ENCODE results near the gene KRT9. TPM values are rescaled to one million over a fixed set of nuclear protein-coding genes. Genes with fewer than 3 reads are reported as not detected.

Gene KRT9
- total RNA-seq, 2 experiments from 2014 or later: not detected

GRCh38 chr17:41532947-41533570 is 38.8 kb downstream of the KRT9 start:
- H3K36me3 Mint-ChIP-seq: no peaks in the 10 kb centered on the region
- no peak for ATAC-seq
- H3K9me3 Mint-ChIP-seq (ENCODE audit: low read depth): no peaks in the 10 kb centered on the region
- H3K27me3 Mint-ChIP-seq: peaks cover 57% of the 10 kb centered on the region
- no peak for DNase-seq
- CTCF ChIA-PET: interaction anchor here (4.0 kb wide), 1 partner anchor 16 kb away, joined by 23 read pairs; no protein-coding TSS in a partner anchor
- no peak overlapping the region for H3K27ac Mint-ChIP-seq
- no peaks in the 10 kb centered on the region for H3K4me1 Mint-ChIP-seq
- H3K4me3 Mint-ChIP-seq: no peak overlapping the region

DNA sequence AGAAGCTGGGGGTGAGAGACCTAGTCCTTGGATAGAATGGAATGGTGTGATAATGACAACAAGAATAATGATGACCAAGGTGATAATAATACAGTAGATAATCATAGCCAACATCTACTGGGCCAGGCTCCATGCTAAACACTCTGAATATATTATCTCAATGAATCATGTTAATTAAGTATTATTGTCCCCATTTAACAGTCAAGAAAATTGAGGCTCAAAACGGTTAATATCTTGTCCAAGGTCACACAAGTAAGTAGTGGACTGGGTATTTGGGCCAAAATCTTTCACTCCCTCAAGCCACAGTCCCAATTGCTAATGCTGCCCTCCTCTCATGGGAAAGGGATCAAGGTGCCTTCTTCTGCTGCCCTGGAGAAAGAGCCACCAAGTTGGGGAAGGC is 39.9 kb downstream of the KRT9 start:
- H3K4me3 Mint-ChIP-seq: no peak overlapping the region
- H3K36me3 Mint-ChIP-seq: no peaks in the 10 kb centered on the region
- H3K27ac Mint-ChIP-seq: no peak overlapping the region
- H3K27me3 Mint-ChIP-seq: peaks cover 67% of the 10 kb centered on the region
- H3K9me3 Mint-ChIP-seq (ENCODE audit: low read depth): no peaks in the 10 kb centered on the region
- ATAC-seq (no peak), DNase-seq (no peak)
- H3K4me1 Mint-ChIP-seq: no peaks in the 10 kb centered on the region
- CTCF ChIA-PET: interaction anchor here (4.0 kb wide), 1 partner anchor 17 kb away, joined by 23 read pairs; no protein-coding TSS in a partner anchor

DNA sequence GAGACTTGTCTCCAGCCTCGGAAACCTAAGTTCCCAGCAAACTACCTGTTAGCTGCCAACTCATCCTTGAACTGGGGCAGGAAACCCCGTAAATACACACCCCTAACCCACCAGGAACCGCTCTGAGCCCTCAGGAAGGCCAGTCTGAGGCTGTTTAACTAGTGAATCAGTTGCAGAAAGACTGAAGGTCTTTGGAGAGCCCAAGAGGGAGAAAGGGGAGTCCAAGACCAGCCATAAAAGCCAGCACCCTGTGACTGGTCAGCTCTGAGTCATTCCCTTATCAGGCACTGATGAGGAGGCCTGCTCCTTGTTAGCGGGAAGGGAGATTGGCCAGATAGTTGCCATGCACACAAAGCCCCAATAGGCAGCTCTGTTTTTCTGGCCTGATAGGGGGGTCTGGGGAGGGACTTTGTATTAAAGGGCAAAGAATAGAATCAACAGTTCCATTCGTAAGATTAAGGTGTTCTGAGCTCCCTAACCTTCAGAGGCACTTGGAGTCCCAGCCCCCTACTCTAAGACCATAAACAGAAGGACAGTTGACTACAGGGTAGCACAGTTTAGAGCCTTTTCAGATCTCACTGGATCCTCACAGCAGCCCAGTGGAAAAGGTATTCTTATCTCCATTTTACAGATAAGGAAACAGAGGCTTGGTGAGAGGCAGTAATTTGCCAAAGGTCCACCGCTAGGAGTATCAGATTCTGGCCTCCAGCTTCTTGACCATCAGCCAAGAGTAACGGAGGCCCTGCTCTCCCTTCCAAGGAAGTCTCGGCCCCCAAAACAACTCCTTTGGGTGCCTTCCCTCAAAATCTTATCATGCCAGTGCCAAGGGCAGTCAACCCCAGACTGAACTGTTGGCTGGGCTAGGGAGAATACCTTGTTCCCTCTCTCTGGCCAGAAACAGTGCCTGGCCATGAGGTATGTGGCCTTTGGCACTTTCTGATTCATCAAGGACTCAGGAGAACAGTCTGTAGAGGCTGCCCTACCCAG is 41.5 kb downstream of the KRT9 start:
- CTCF ChIA-PET: interaction anchor here (3.6 kb wide), 1 partner anchor 118 kb away, joined by 12 read pairs; no protein-coding TSS in a partner anchor
- Mint-ChIP-seq H3K27me3 (peaks cover 71% of the 10 kb centered on the region), H3K9me3 (ENCODE audit: low read depth) (no peaks in the 10 kb centered on the region), H3K27ac (no peak overlapping the region), H3K4me3 (no peak overlapping the region), H3K4me1 (no peaks in the 10 kb centered on the region), H3K36me3 (no peaks in the 10 kb centered on the region)
- DNase-seq: no peak
- ATAC-seq: no peak

GRCh38 chr17:41529491-41529915 is 42.4 kb downstream of the KRT9 start:
- Mint-ChIP-seq H3K27ac (no peak overlapping the region), H3K4me3 (no peak overlapping the region), H3K9me3 (ENCODE audit: low read depth) (no peaks in the 10 kb centered on the region), H3K36me3 (no peaks in the 10 kb centered on the region), H3K27me3 (peaks cover 69% of the 10 kb centered on the region), H3K4me1 (no peaks in the 10 kb centered on the region)
- ATAC-seq: no peak
- CTCF ChIA-PET: interaction anchor here (3.6 kb wide), 1 partner anchor 119 kb away, joined by 12 read pairs; no protein-coding TSS in a partner anchor
- DNase-seq: no peak

- Mint-ChIP-seq H3K4me1 (no peaks in the 10 kb centered on the region), H3K27me3 (peaks cover 71% of the 10 kb centered on the region), H3K27ac (no peak overlapping the region), H3K9me3 (ENCODE audit: low read depth) (no peaks in the 10 kb centered on the region), H3K4me3 (no peak overlapping the region), H3K36me3 (no peaks in the 10 kb centered on the region)
- ATAC-seq (no peak), DNase-seq (no peak)
- CTCF ChIA-PET: interaction anchor here (1.9 to 3.6 kb wide), 2 partner anchors 20 to 120 kb away, joined by 10 to 12 read pairs; no protein-coding TSS in a partner anchor
Observed at GRCh38 chr17:41528959-41529353, 42.9 kb downstream of the KRT9 start.

DNA sequence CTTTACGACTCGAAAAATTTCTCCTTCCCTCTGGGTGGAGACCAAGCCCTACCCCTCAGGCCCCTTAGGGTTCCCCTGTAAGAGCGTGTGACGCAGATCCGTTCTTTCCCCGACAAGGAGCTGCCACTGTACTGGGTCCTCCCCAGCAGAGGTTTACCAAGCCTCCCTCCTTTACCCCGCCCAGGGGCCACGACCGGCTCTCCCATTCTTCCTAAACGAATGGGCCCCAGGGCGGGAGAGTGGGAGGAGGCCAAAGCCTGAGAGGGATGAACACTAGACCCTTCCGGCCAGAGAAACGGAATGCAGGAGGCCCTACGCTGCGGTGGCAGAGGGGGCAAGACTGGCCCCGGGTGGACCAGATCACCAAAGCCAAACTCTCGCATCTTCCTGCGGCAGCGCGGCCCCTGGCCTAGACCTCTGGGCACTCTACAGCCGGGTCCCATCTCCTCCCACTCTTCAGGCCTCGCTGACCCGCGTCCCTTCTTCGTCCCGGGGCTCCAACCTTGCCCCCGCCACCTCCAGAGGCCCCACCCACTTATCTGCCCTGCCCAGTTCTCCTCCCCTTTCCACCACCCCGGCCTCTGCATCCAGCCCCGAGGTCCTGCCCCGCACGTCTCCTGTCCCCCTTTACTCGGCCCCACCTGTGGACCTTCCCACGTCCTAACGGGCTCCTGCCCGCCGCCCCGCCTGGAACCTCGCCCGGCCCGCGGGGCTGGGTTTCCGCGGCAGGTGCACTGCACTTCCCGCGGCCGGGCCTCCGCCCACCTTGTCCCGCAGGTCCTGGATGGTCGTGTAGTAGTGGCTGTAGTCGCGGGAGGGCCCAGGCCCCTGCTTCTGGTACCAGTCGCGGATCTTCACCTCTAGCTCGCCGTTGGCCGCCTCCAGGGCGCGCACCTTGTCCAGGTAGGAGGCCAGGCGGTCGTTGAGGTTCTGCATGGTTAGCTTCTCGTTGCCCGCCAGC is 44.5 kb downstream of the KRT9 start:
- Mint-ChIP-seq H3K9me3 (ENCODE audit: low read depth) (no peaks in the 10 kb centered on the region), H3K36me3 (no peaks in the 10 kb centered on the region), H3K27ac (no peak overlapping the region), H3K27me3 (peaks cover 63% of the 10 kb centered on the region), H3K4me3 (no peak overlapping the region), H3K4me1 (no peaks in the 10 kb centered on the region)
- no peak for DNase-seq
- CTCF ChIA-PET: interaction anchor here (1.2 to 3.6 kb wide), 3 partner anchors 22 to 121 kb away, joined by 3 to 12 read pairs (median 10); no protein-coding TSS in a partner anchor
- no peak for ATAC-seq

DNA sequence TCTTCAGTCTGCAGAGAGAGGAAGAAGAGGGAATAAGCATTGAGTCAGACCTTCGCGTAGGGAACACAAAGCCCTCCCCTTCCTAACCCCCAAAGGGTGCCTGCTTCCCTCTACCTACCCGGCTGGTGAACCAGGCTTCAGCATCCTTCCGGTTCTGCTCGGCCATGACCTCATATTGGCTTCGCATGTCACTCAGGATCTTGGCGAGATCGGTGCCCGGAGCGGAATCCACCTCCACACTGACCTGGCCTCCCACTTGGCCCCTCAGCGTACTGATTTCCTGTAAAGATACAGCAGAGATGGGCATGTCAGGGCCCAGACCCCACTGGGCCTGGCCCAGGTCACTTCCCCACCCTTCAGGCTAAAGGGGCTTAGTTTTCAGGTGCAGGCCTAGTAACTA is 47.6 kb downstream of the KRT9 start:
- Mint-ChIP-seq H3K4me1 (no peaks in the 10 kb centered on the region), H3K36me3 (no peaks in the 10 kb centered on the region), H3K4me3 (no peak overlapping the region), H3K27me3 (peaks cover 35% of the 10 kb centered on the region), H3K27ac (no peak overlapping the region), H3K9me3 (ENCODE audit: low read depth) (no peaks in the 10 kb centered on the region)
- DNase-seq (no peak), ATAC-seq (no peak)
- CTCF ChIA-PET: no interaction called here

GRCh38 chr17:41523787-41524186 is 48.1 kb downstream of the KRT9 start:
- no peak overlapping the region for H3K27ac Mint-ChIP-seq
- peaks cover 30% of the 10 kb centered on the region for H3K27me3 Mint-ChIP-seq
- H3K9me3 Mint-ChIP-seq (ENCODE audit: low read depth): no peaks in the 10 kb centered on the region
- H3K4me1 Mint-ChIP-seq: no peaks in the 10 kb centered on the region
- no peaks in the 10 kb centered on the region for H3K36me3 Mint-ChIP-seq
- CTCF ChIA-PET: no interaction called here
- ATAC-seq (no peak), DNase-seq (no peak)
- H3K4me3 Mint-ChIP-seq: no peak overlapping the region

DNA sequence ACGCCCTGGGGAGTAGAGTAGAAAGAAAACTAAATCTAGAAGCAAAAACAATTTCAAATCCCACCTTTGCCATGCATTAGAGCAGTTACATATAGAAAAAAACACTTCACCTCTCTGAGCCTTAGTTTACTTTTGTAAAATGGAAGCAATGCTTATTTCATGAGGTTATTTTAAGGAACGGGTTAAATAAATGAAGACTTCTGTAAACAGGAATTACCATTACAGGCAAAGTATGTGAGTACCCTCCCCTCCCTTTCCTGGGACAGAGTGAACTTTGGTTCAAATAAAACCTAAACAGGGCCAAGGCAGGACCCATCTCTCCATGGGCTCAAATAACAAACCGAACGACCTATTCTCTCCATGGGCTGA is 48.6 kb downstream of the KRT9 start:
- no peak for DNase-seq
- no peaks in the 10 kb centered on the region for H3K9me3 Mint-ChIP-seq (ENCODE audit: low read depth)
- no peak overlapping the region for H3K27ac Mint-ChIP-seq
- no peaks in the 10 kb centered on the region for H3K4me1 Mint-ChIP-seq
- no peak overlapping the region for H3K4me3 Mint-ChIP-seq
- ATAC-seq: no peak
- peaks cover 25% of the 10 kb centered on the region for H3K27me3 Mint-ChIP-seq
- no peaks in the 10 kb centered on the region for H3K36me3 Mint-ChIP-seq
- CTCF ChIA-PET: no interaction called here

GRCh38 chr17:41522301-41523224 is 49.3 kb downstream of the KRT9 start:
- H3K27ac Mint-ChIP-seq: no peak overlapping the region
- CTCF ChIA-PET: interaction anchor here (0.6 to 1.7 kb wide), 2 partner anchors 26 to 167 kb away, joined by 3 to 5 read pairs; no protein-coding TSS in a partner anchor
- no peaks in the 10 kb centered on the region for H3K4me1 Mint-ChIP-seq
- no peaks in the 10 kb centered on the region for H3K9me3 Mint-ChIP-seq (ENCODE audit: low read depth)
- no peak for ATAC-seq
- H3K27me3 Mint-ChIP-seq: peaks cover 19% of the 10 kb centered on the region
- no peaks in the 10 kb centered on the region for H3K36me3 Mint-ChIP-seq
- no peak overlapping the region for H3K4me3 Mint-ChIP-seq
- DNase-seq: no peak

DNA sequence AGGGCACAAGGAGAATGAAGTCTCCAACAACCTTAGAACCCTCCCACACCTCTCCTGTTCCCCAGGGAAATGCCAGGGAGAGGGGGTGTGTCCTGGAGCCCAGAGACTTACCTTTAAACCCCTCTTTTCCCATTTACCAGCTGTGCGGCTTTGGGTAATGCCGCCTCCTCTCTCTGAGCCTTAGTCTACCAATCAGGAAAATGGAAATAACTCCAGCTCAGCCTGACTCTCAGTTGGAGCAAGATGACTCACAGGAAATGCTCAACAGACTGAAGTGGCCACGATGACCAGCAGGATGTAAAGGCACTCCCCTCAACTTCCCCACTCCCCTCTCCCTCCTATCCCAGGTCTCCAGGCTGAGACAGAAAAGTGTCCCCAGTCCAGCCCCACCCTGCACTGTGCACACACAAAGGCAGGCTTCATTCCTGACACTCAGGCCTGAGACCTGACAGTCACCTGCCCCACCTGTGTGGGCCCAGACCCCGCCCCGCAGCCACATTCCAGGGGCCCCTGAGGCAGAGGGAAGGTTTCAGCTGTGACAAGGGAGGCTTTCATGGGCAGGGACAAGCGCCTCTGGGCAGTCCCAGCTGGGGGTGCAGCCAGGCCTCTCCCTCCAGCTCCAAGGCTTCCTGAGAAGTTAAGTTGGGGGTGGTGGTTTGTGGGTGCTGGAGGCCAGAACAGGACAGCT is 50.1 kb downstream of the KRT9 start:
- CTCF ChIA-PET: interaction anchor here (0.6 to 1.7 kb wide), 2 partner anchors 27 to 168 kb away, joined by 3 to 5 read pairs; no protein-coding TSS in a partner anchor
- no peaks in the 10 kb centered on the region for H3K36me3 Mint-ChIP-seq

More for the DNA sequence above, 50.1 kb downstream of the KRT9 start:
- no peaks in the 10 kb centered on the region for H3K9me3 Mint-ChIP-seq (ENCODE audit: low read depth)
- H3K27me3 Mint-ChIP-seq: peaks cover 10% of the 10 kb centered on the region
- H3K27ac Mint-ChIP-seq: no peak overlapping the region
- ATAC-seq: no peak
- no peak overlapping the region for H3K4me3 Mint-ChIP-seq
- no peak for DNase-seq
- H3K4me1 Mint-ChIP-seq: no peaks in the 10 kb centered on the region
